Heart right ventricle (tissue), 16 donors: ENCODE measurements around the gene CDCA3. TPM values are rescaled to one million over a fixed set of nuclear protein-coding genes. Genes with fewer than 3 reads are reported as not detected.
A peak's percentile ranks its signal among the peaks of the same experiment; 100 is the strongest.

Experiments
- ATAC-seq, 8 donors: fragments of 200-7000 bp; cut with Tn5 transposase; one replicate each; pipeline ENCODE4 v1.9.1; 2020; ENCODE audit warnings: mild to moderate bottlenecking in 8 of 8, moderate library complexity in 8 of 8, moderate number of reproducible peaks in 1 of 8
- DNase-seq, 2 donors: peaks; one replicate each; pipeline ENCODE4 v3.0.0-alpha.2; 2020
- H3K27ac ChIP-seq, 10 donors: fragments of 200-600 bp; sonication (generic) in 2 of 10; one replicate each; pipeline versions ENCODE4 v1.5.0 to v1.8.0; 2020 to 2022; ENCODE audit warnings: mild to moderate bottlenecking in 3 of 10
- H3K27me3 ChIP-seq, 7 donors: fragments of 200-600 bp; one replicate each; pipeline ENCODE4 v1.8.0; 2021 to 2022; ENCODE audit warnings: mild to moderate bottlenecking in 2 of 7
- H3K36me3 ChIP-seq, 9 donors: fragments of 200-600 bp; sonication (generic) in 1 of 9; one replicate each; pipeline versions ENCODE4 v1.5.0 to v1.8.0; 2020 to 2022; ENCODE audit warnings: mild to moderate bottlenecking in 2 of 9
- H3K4me1 ChIP-seq, 9 donors: fragments of 200-600 bp; sonication (generic) in 1 of 9; one replicate each; pipeline versions ENCODE4 v1.5.0 to v1.8.0; 2020 to 2022; ENCODE audit warnings: mild to moderate bottlenecking in 4 of 9
- H3K4me3 ChIP-seq, 10 donors: fragments of 200-600 bp; sonication (generic) in 2 of 10; one replicate each; pipeline versions ENCODE4 v1.5.0 to v1.8.0; 2020 to 2022; ENCODE audit warnings: mild to moderate bottlenecking in 7 of 10, moderate library complexity in 2 of 10
- H3K9me3 ChIP-seq, 11 donors: fragments of 200-600 bp in 10 of 11; sonication (generic) in 2 of 11; one replicate each; pipeline versions ENCODE4 v1.5.0 to v1.8.0; 2013 to 2022; ENCODE audit warnings: mild to moderate bottlenecking in 2 of 11, control low read depth in 1 of 11, moderate library complexity in 1 of 11
- CTCF ChIP-seq, 9 donors: fragments of 200-600 bp; sonication (generic) in 2 of 9; IDR thresholded peaks; one replicate each; pipeline versions ENCODE4 v1.5.0 to v1.8.0; 2021 to 2022; ENCODE audit warnings: antibody characterized with exemption in 9 of 9, mild to moderate bottlenecking in 5 of 9, moderate library complexity in 1 of 9
- WGBS, 2 donors: extraction: QIAGEN DNeasy Blood & Tissue Kit; methylation state at CpG; one replicate each; pipeline ENCODE4 v1.1.7; 2013; ENCODE audit warnings: inconsistent platforms in 1 of 2; 5-methylcytosine and 5-hydroxymethylcytosine counted together
- intact Hi-C, 10 donors: fragments of 100-400 bp; cut with DNase I; formaldehyde crosslinking; loops; one replicate each; pipeline versions ENCODE4 v1.11.1 to v1.14.2; 2022
- polyA plus RNA-seq, 2 donors: library from polyadenylated mRNA; stranded (reverse); fragments of 200-250 nt; gene quantifications; one replicate each; pipeline ENCODE4 v1.2.3, GENCODE V29; 2013
- total RNA-seq, 10 donors: library from RNA; stranded (reverse); fragmentation: NEBNext Ultra II Directional in 3 of 10; extraction: Animal tissue kit (Norgen Biotek cat#: 25700) in 3 of 10; gene quantifications; one replicate each; pipeline versions ENCODE4 v1.2.1 to v1.2.4, GENCODE V29; 2021 to 2023
- donor health status: Arrhythmogenic right ventricular cardiomyopathy.
- donor health status: ischemic (EF 13 %, LVEDD 7.1; RV severe dilation, severe dysfunction).
- donor health status: healthy with polysubstance abuse.
- donor health status: DM: no; HTN: yes; CAD: no.
- donor health status: DM: no; HTN: no; CAD: no.
- donor health status: ischemic (EF 25% LVEDD 6.9; RV normal size, moderate dysfunction).
- donor health status: ischemic (EF 25% LVEDD 5.7; RV mildly dilated, moderate dysfunction).
- donor health status: healthy.
- donor health status: DM: yes; HTN: yes; CAD: no.
- donor health status: Ischemic cardiomyopathy.
- donor health status: ischemic (EF 35%, LVEDD 5.7; RV mildly dilated, moderate dysfunction).
- donor health status: nonischemic (EF 11% LVEDD 7.7; RV severe dilation, severe dysfunction).
- donor health status: DM: yes; HTN: yes; CAD: no.
- donor health status: PGD.
- donor health status: ischemic (EF 29% LVEDD 5.4; RV normal size, mild dysfunction).
- donor health status: nonischemic (EF 23%, LVEDD 6.1; RV moderate dilation, normal function).

Gene CDCA3
- total and polyA plus RNA-seq, 12 donors, result 0.22 to 4.0 (median 0.55) TPM; not detected in 1

GRCh38 chr12:6819106-6820030 is 31.7 kb downstream of the CDCA3 start:
- no peak for TF ChIP-seq CTCF (IDR thresholded peaks at IDR 0.05)
- Histone ChIP-seq H3K4me1 (peaks cover 3 to 40% (median 16%) of the 10 kb centered on the region in 9 donors), H3K27me3 (peaks cover 0 to 20% (median 4%) of the 10 kb centered on the region in 7 donors), H3K9me3 (no peaks in the 10 kb centered on the region), H3K4me3 (no peak overlapping the region), H3K27ac (peak overlapping the region in 2 of 10 donors; percentile 14 to 15), H3K36me3 (peaks cover 0 to 23% (median 0%) of the 10 kb centered on the region in 9 donors)
- DNase-seq (no peak), ATAC-seq (no peak)
- intact Hi-C loops, result loop anchor here in 6 of 10 donors (5.0 to 10.0 kb wide), 6 partner anchors 32 to 205 kb away; partner anchors contain the start of genes CD4 (in 2 of the 6) and MLF2 (in 2 of the 6)
- 78 to 86% methylated on average over 13 of the region's 13 CpGs for WGBS, 2 donors

GRCh38 chr12:6818645-6819044 is 32.4 kb downstream of the CDCA3 start:
- DNase-seq (no peak), ATAC-seq (no peak)
- Histone ChIP-seq H3K4me1 (peaks cover 3 to 40% (median 16%) of the 10 kb centered on the region in 9 donors), H3K4me3 (no peak overlapping the region), H3K36me3 (peaks cover 0 to 26% (median 0%) of the 10 kb centered on the region in 9 donors), H3K27me3 (peaks cover 0 to 19% (median 4%) of the 10 kb centered on the region in 7 donors), H3K27ac (no peak overlapping the region), H3K9me3 (no peaks in the 10 kb centered on the region)
- 84% methylated on average over 5 of the region's 5 CpGs for WGBS, 2 donors
- no peak for TF ChIP-seq CTCF (IDR thresholded peaks at IDR 0.05)
- intact Hi-C loops, result no loop called here

- Histone ChIP-seq H3K36me3 (peaks cover 0 to 26% (median 0%) of the 10 kb centered on the region in 9 donors), H3K27me3 (peaks cover 0 to 14% (median 4%) of the 10 kb centered on the region in 7 donors), H3K4me3 (no peak overlapping the region), H3K4me1 (peaks cover 3 to 37% (median 16%) of the 10 kb centered on the region in 9 donors), H3K9me3 (no peaks in the 10 kb centered on the region), H3K27ac (no peak overlapping the region)
- no peak for ATAC-seq
- TF ChIP-seq CTCF (IDR thresholded peaks at IDR 0.05), result no peak
- no peak for DNase-seq
- intact Hi-C loops, result no loop called here
- 67 to 86% methylated on average over 10 of the region's 10 CpGs for WGBS, 2 donors
Measured at GRCh38 chr12:6818222-6818621, 32.9 kb downstream of the CDCA3 start.

- H3K4me1 ChIP-seq, result peaks cover 3 to 32% (median 16%) of the 10 kb centered on the region in 9 donors
- WGBS, 2 donors, result 86 to 94% methylated on average over 20 of the region's 20 CpGs
- DNase-seq, result no peak
- no peak for TF ChIP-seq CTCF (IDR thresholded peaks at IDR 0.05)
- no peaks in the 10 kb centered on the region for H3K9me3 ChIP-seq
- no peak overlapping the region for H3K27ac ChIP-seq
- H3K36me3 ChIP-seq, result peaks cover 0 to 26% (median 0%) of the 10 kb centered on the region in 9 donors
- intact Hi-C loops, result no loop called here
- peaks cover 0 to 13% (median 4%) of the 10 kb centered on the region in 7 donors for H3K27me3 ChIP-seq
- no peak for ATAC-seq
- H3K4me3 ChIP-seq, result no peak overlapping the region
Measured at GRCh38 chr12:6817662-6818157, 33.4 kb downstream of the CDCA3 start.
